Keratinocyte (primary cell): ENCODE data around the gene FLYWCH2. TPM values are rescaled to one million over a fixed set of nuclear protein-coding genes. Genes with fewer than 3 reads are reported as not detected.
A peak's percentile ranks its signal among the peaks of the same experiment; 100 is the strongest.

Source experiments
- DNase-seq: peaks from one replicate; pipeline ENCODE4 v3.0.0-alpha.2; 2011; ENCODE audit warnings: low read depth, missing footprints, low spot score
- FAIRE-seq: peaks from 2 replicates; lab custom pipeline; 2011; peaks lifted over from hg19 to GRCh38; lab: Jason Lieb, UNC
- H2AFZ ChIP-seq: 2 replicates; pipeline ENCODE4 v1.6.0; 2012; ENCODE audit warnings: low read length, control low read depth, inconsistent platforms; ENCODE audit not compliant: control insufficient read depth
- H3K27ac ChIP-seq: 2 replicates; pipeline ENCODE4 v1.5.1; 2011; ENCODE audit warnings: low read length; ENCODE audit not compliant: control insufficient read depth, insufficient read depth
- H3K27me3 ChIP-seq: 3 replicates; pipeline ENCODE4 v1.6.0; 2011; ENCODE audit warnings: low read length; ENCODE audit not compliant: control insufficient read depth, insufficient read depth; ENCODE audit errors: extremely low read depth
- H3K36me3 ChIP-seq, 2 experiments: 2 replicates in 1 of 2; 3 replicates in 1 of 2; pipeline ENCODE4 v1.5.1; 2011; ENCODE audit warnings: low read length in 2 of 2, mild to moderate bottlenecking in 1 of 2; ENCODE audit not compliant: control insufficient read depth in 2 of 2, insufficient read depth in 2 of 2; ENCODE audit errors: extremely low read depth in 1 of 2
- H3K4me1 ChIP-seq: 3 replicates; pipeline ENCODE4 v1.5.1; 2011; ENCODE audit warnings: low read length; ENCODE audit not compliant: control insufficient read depth, insufficient read depth; ENCODE audit errors: extremely low read depth
- H3K4me2 ChIP-seq: 3 replicates; pipeline ENCODE4 v1.6.0; 2011; ENCODE audit warnings: low read depth, low read length; ENCODE audit not compliant: control insufficient read depth, insufficient read depth; ENCODE audit errors: extremely low read depth
- H3K4me3 ChIP-seq, 3 experiments: fragments of 200-600 bp in 1 of 3; sonication (generic) in 1 of 3; 2 replicates in 2 of 3; 3 replicates in 1 of 3; pipeline ENCODE4 v1.5.1; 2011 to 2016; ENCODE audit warnings: low read length in 3 of 3, mild to moderate bottlenecking in 3 of 3, control low read depth in 2 of 3, inconsistent platforms in 1 of 3, low read depth in 1 of 3, mixed read lengths in 1 of 3, mixed run types in 1 of 3, moderate library complexity in 1 of 3; ENCODE audit not compliant: control insufficient read depth in 2 of 3, insufficient read depth in 2 of 3; ENCODE audit errors: extremely low read depth in 1 of 3
- H3K79me2 ChIP-seq: 2 replicates; pipeline ENCODE4 v1.6.0; 2012; ENCODE audit warnings: low read length; ENCODE audit not compliant: control insufficient read depth, insufficient read depth
- H3K9ac ChIP-seq: 3 replicates; pipeline ENCODE4 v1.6.0; 2011; ENCODE audit warnings: low read length; ENCODE audit not compliant: control insufficient read depth, insufficient read depth; ENCODE audit errors: extremely low read depth
- H3K9me1 ChIP-seq: 3 replicates; pipeline ENCODE4 v1.6.0; 2011; ENCODE audit warnings: low read length; ENCODE audit not compliant: control insufficient read depth, insufficient read depth; ENCODE audit errors: extremely low read depth
- H3K9me3 ChIP-seq: 2 replicates; pipeline ENCODE4 v1.5.1; 2012; ENCODE audit warnings: low read depth, low read length; ENCODE audit not compliant: control insufficient read depth
- H4K20me1 ChIP-seq: 3 replicates; pipeline ENCODE4 v1.6.0; 2011; ENCODE audit warnings: low read length; ENCODE audit not compliant: control insufficient read depth, insufficient read depth; ENCODE audit errors: extremely low read depth
- EZH2 ChIP-seq: IDR thresholded peaks from one replicate; pipeline ENCODE4 v1.6.1; 2012; ENCODE audit warnings: inconsistent platforms, mild to moderate bottlenecking, low read length, moderate library complexity
- dilution Hi-C: fragments of 300-500 bp; cut with MboI; formaldehyde crosslinking; loops from one replicate; pipeline ENCODE4 v1.7.0; 2020; ENCODE audit warnings: low sequenced_read_pairs; ENCODE audit not compliant: extremely low pct_ligation_motif_present
- polyA plus RNA-seq, 5 experiments: library from polyadenylated mRNA; depleted of rRNA in 3 of 5; stranded (reverse) in 3 of 5; stranded (forward) in 1 of 5; unstranded in 1 of 5; fragments of >200 nt; gene quantifications; 1 replicate in 1 of 5; 2 replicates in 3 of 5; 3 replicates in 1 of 5; pipeline versions ENCODE4 v1.2.1 to v1.2.3, GENCODE V29; 2011 to 2012; ENCODE audit warnings: missing spikeins in 2 of 5, low read depth in 1 of 5, low replicate concordance in 1 of 5
- TF ChIP-seq, protein P1 (sequence below), 3 experiments: IDR thresholded peaks in 1 of 3; conservative IDR thresholded peaks in 1 of 3; optimal IDR thresholded peaks in 1 of 3; 2 replicates in 2 of 3; 3 replicates in 1 of 3; pipeline versions ENCODE3 to v1.5.1; 2011; ENCODE audit warnings: low read length in 3 of 3, mild to moderate bottlenecking in 3 of 3, moderate library complexity in 2 of 3, control low read depth in 1 of 3, inconsistent platforms in 1 of 3; ENCODE audit not compliant: insufficient read depth in 2 of 3; ENCODE audit errors: extremely low read depth in 1 of 3

FLYWCH2 gene
- polyA plus RNA-seq, 1 donor (not counting 4 experiments of a cell fraction or from before 2014, with no cell fraction given): 10.1 TPM

DNA sequence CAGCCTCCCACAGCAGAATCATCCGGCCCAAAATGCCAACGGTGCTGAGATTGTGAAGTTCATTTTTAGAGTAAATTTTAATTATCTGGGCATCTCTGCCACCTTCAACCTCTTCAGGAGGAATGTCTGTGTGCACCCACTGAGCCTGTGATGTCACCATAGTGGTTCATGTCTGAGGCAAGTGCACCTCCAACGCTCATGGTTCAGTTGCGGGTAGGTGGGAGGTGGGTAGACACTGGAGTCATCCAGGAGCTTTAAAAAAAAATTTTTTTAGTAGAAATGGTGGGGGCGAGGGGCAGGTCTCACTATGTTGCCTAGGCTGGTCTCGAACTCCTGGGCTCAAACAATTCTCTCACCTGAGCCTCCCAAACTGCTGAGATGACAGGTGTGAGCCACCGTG lies 30.6 kb downstream of the FLYWCH2 start:
- no peak for DNase-seq
- dilution Hi-C loops: no loop called here
- TF ChIP-seq, protein P1, sequence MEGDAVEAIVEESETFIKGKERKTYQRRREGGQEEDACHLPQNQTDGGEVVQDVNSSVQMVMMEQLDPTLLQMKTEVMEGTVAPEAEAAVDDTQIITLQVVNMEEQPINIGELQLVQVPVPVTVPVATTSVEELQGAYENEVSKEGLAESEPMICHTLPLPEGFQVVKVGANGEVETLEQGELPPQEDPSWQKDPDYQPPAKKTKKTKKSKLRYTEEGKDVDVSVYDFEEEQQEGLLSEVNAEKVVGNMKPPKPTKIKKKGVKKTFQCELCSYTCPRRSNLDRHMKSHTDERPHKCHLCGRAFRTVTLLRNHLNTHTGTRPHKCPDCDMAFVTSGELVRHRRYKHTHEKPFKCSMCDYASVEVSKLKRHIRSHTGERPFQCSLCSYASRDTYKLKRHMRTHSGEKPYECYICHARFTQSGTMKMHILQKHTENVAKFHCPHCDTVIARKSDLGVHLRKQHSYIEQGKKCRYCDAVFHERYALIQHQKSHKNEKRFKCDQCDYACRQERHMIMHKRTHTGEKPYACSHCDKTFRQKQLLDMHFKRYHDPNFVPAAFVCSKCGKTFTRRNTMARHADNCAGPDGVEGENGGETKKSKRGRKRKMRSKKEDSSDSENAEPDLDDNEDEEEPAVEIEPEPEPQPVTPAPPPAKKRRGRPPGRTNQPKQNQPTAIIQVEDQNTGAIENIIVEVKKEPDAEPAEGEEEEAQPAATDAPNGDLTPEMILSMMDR (optimal IDR thresholded peaks at IDR 0.05 in 1 of 3, IDR thresholded peaks at IDR 0.05 in 1 of 3, conservative IDR thresholded peaks at IDR 0.05 in 1 of 3; ENCODE audit: extremely low read depth in 1 of 3, insufficient read depth in 2 of 3, low read length in 3 of 3): no peak
- TF ChIP-seq EZH2: no peak
- Histone ChIP-seq H3K27ac (no peak overlapping the region), H3K79me2 (peaks cover 19% of the 10 kb centered on the region), H3K9me1 (no peaks in the 10 kb centered on the region), H3K36me3 (peaks cover 8 to 15% of the 10 kb centered on the region in 2 experiments), H3K4me2 (peak overlapping the region; percentile 99), H3K9ac (no peak overlapping the region), H3K4me1 (peaks cover 25% of the 10 kb centered on the region), H3K9me3 (no peaks in the 10 kb centered on the region), H3K4me3 (peak overlapping the region in 2 of 3 experiments; percentile 80 to 86), H3K27me3 (no peaks in the 10 kb centered on the region), H4K20me1 (no peaks in the 10 kb centered on the region), H2AFZ (no peak overlapping the region)
- FAIRE-seq: no peak

DNA sequence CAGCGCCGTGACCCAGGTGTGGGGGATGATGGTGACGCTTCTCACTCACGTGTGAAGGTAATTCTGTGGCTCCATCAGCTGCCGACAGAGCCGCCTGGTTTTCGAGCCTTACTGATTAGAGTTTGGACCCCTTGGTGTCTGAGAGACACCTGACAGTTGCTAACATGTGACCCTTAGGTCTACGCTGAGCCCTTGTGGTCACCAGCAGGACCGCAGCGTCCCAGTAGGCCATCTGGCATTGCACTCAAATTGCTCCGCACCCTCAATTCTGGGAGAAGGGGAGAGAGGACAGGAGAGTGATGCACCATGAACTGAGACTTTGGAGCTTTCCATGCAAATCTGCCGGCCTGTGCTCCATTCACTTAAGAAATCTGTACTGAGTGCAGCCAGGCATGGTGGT lies 31.2 kb downstream of the FLYWCH2 start:
- no peak for DNase-seq
- Histone ChIP-seq H2AFZ (no peak overlapping the region), H3K9me3 (no peaks in the 10 kb centered on the region), H3K27me3 (no peaks in the 10 kb centered on the region), H3K4me1 (peaks cover 25% of the 10 kb centered on the region), H3K36me3 (peaks cover 8 to 15% of the 10 kb centered on the region in 2 experiments), H3K4me2 (no peak overlapping the region), H3K4me3 (no peak overlapping the region), H3K27ac (no peak overlapping the region), H3K9me1 (no peaks in the 10 kb centered on the region), H4K20me1 (no peaks in the 10 kb centered on the region), H3K79me2 (peaks cover 19% of the 10 kb centered on the region), H3K9ac (no peak overlapping the region)
- FAIRE-seq: no peak
- dilution Hi-C loops: no loop called here
- TF ChIP-seq, protein P1 (optimal IDR thresholded peaks at IDR 0.05 in 1 of 3, IDR thresholded peaks at IDR 0.05 in 1 of 3, conservative IDR thresholded peaks at IDR 0.05 in 1 of 3; ENCODE audit: extremely low read depth in 1 of 3, insufficient read depth in 2 of 3, low read length in 3 of 3): no peak
- TF ChIP-seq EZH2: no peak
